Stomach smooth muscle (tissue), 2 donors: ENCODE measurements around the gene ZMYM1.
"Not testable (repeated sequence)": the region's sequence is repeated elsewhere in the genome, so short reads cannot be mapped to it uniquely, and the experiment has no call there.

ENCODE experiments used
- H3K27ac ChIP-seq: one replicate; pipeline ENCODE4 v1.7.0; 2013; ENCODE audit warnings: mild to moderate bottlenecking, low read length, inconsistent platforms
- H3K27me3 ChIP-seq, 2 donors: one replicate each; pipeline ENCODE4 v1.7.0; 2013; ENCODE audit warnings: low read length in 2 of 2; ENCODE audit not compliant: insufficient read depth in 2 of 2, control insufficient read depth in 1 of 2
- H3K36me3 ChIP-seq, 2 donors: one replicate each; pipeline ENCODE4 v1.7.0; 2013; ENCODE audit warnings: low read length in 2 of 2; ENCODE audit not compliant: control insufficient read depth in 2 of 2, insufficient read depth in 2 of 2
- H3K4me1 ChIP-seq: one replicate; pipeline ENCODE4 v1.7.0; 2013; ENCODE audit warnings: low read length; ENCODE audit not compliant: control insufficient read depth, insufficient read depth
- H3K4me3 ChIP-seq, 2 donors: one replicate each; pipeline ENCODE4 v1.7.0; 2013; ENCODE audit warnings: low read length in 2 of 2
- H3K9ac ChIP-seq, 2 donors: one replicate each; pipeline ENCODE4 v1.7.0; 2013; ENCODE audit warnings: low read length in 2 of 2, mild to moderate bottlenecking in 1 of 2
- H3K9me3 ChIP-seq, 2 donors: one replicate each; pipeline ENCODE4 v1.7.0; 2013; ENCODE audit warnings: low read length in 2 of 2; ENCODE audit not compliant: control insufficient read depth in 2 of 2
- donor health status: healthy.
- donor health status: Pancreatic carcinoma.

Gene ZMYM1

GRCh38 chr1:35126546-35126945 is 47.4 kb downstream of the ZMYM1 start:
- H3K4me1 ChIP-seq, result no peaks in the 10 kb centered on the region

GRCh38 chr1:35129080-35129479 is 49.9 kb downstream of the ZMYM1 start:
- no peaks in the 10 kb centered on the region for H3K27me3 ChIP-seq
- no peaks in the 10 kb centered on the region for H3K4me1 ChIP-seq
- H3K9me3 ChIP-seq, result peaks cover 0 to 8% of the 10 kb centered on the region in 2 donors
- no peak overlapping the region for H3K27ac ChIP-seq
- H3K36me3 ChIP-seq, result no peaks in the 10 kb centered on the region
- no peak overlapping the region for H3K4me3 ChIP-seq
- H3K9ac ChIP-seq, result no peak overlapping the region

More at GRCh38 chr1:35126546-35126945, 47.4 kb downstream of the ZMYM1 start:
- no peaks in the 10 kb centered on the region for H3K36me3 ChIP-seq
- no peak overlapping the region for H3K27ac ChIP-seq
- H3K9ac ChIP-seq, result no peak overlapping the region
- no peaks in the 10 kb centered on the region for H3K27me3 ChIP-seq
- H3K4me3 ChIP-seq, result no peak overlapping the region
- H3K9me3 ChIP-seq, result peaks cover 0 to 8% of the 10 kb centered on the region in 2 donors

DNA sequence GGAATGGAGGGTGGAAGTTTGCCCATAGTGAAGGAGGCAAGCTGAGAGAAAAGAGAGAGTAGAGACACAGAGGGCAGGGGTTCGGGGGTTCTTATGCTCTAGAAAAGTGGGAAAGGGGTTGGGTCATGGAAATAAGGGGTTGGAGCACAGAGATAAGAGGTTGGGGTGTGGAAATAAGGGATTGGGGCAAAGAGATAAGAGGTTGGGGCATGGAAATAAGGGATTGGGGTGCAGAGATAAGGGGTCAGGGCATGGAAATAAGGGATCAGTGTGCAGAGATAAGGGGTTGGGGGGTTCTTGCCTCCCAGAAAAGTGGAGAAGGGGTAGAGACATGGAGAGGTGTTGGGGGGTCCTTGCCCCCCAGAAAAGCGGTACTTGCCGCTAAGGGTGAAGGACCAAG is 57.6 kb downstream of the ZMYM1 start:
- Histone ChIP-seq H3K4me3 (no peak overlapping the region), H3K4me1 (no peaks in the 10 kb centered on the region), H3K9me3 (no peaks in the 10 kb centered on the region), H3K9ac (no peak overlapping the region), H3K27ac (no peak overlapping the region), H3K27me3 (no peaks in the 10 kb centered on the region), H3K36me3 (no peaks in the 10 kb centered on the region)

- H3K4me3 ChIP-seq, H3K4me1 ChIP-seq, H3K36me3 ChIP-seq, H3K9ac ChIP-seq, H3K27ac ChIP-seq, H3K9me3 ChIP-seq, H3K27me3 ChIP-seq: not testable (repeated sequence)
Measured at GRCh38 chr1:35137590-35137989, 58.4 kb downstream of the ZMYM1 start.

- not testable (repeated sequence) for H3K4me3 ChIP-seq, H3K4me1 ChIP-seq, H3K36me3 ChIP-seq, H3K27me3 ChIP-seq, H3K9ac ChIP-seq, H3K27ac ChIP-seq, H3K9me3 ChIP-seq
Measured at GRCh38 chr1:35142294-35142693, 63.1 kb downstream of the ZMYM1 start.

- H3K27me3 ChIP-seq, H3K9me3 ChIP-seq, H3K27ac ChIP-seq, H3K4me1 ChIP-seq, H3K36me3 ChIP-seq, H3K4me3 ChIP-seq, H3K9ac ChIP-seq: not testable (repeated sequence)
Measured at GRCh38 chr1:35142728-35143127, 63.5 kb downstream of the ZMYM1 start.

- Histone ChIP-seq H3K4me1 (no peaks in the 10 kb centered on the region), H3K4me3 (no peak overlapping the region), H3K9me3 (no peaks in the 10 kb centered on the region), H3K27ac (no peak overlapping the region), H3K36me3 (no peaks in the 10 kb centered on the region), H3K9ac (no peak overlapping the region), H3K27me3 (no peaks in the 10 kb centered on the region)
Measured at GRCh38 chr1:35143737-35144508, 64.7 kb downstream of the ZMYM1 start.

DNA sequence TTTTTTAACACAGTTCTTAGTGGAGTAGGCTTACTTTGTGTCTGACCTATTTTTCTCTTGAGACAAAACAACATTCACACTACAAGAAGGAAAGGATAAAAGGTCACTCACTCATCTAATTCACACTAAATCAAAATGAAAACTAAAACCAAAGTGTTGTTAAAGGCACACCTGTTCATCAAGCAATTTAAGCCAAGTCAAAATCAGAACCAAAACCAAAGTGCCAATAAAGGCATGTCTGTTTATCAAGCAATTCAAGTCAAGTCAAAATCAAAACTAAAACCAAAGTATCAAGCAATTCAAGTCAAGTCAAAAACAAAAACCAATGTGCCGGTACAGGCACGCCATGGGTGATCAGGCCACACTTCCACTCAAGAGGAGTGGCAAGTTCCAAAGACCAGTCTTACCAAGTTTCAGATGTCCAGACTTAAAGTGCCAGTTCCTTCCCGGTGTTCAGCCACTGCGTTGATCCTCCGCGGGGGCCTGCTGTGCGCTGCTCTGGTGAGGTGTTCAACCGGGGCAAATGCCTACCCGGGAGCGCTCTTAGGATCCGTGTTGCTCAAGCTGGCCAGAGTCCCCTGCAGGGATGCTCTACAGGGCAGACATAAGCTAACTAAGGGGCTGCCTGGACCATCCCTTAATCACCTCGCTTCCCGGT is 66.8 kb downstream of the ZMYM1 start:
- not testable (repeated sequence) for H3K27ac ChIP-seq

GRCh38 chr1:35151220-35151619 is 72.0 kb downstream of the ZMYM1 start:
- Histone ChIP-seq H3K27ac (no peak overlapping the region), H3K4me1 (no peaks in the 10 kb centered on the region), H3K9ac (no peak overlapping the region), H3K36me3 (no peaks in the 10 kb centered on the region), H3K4me3 (no peak overlapping the region), H3K9me3 (no peaks in the 10 kb centered on the region), H3K27me3 (peaks cover 0 to 2% of the 10 kb centered on the region in 2 donors)

More for the DNA sequence above, 66.8 kb downstream of the ZMYM1 start:
- not testable (repeated sequence) for H3K4me3 ChIP-seq, H3K36me3 ChIP-seq, H3K9ac ChIP-seq, H3K27me3 ChIP-seq, H3K4me1 ChIP-seq, H3K9me3 ChIP-seq

GRCh38 chr1:35164893-35165292 is 85.7 kb downstream of the ZMYM1 start:
- Histone ChIP-seq H3K9me3 (no peaks in the 10 kb centered on the region), H3K4me1 (no peaks in the 10 kb centered on the region)

More at GRCh38 chr1:35164893-35165292, 85.7 kb downstream of the ZMYM1 start:
- H3K27ac ChIP-seq, result no peak overlapping the region
- no peaks in the 10 kb centered on the region for H3K36me3 ChIP-seq
- H3K9ac ChIP-seq, result no peak overlapping the region
- H3K4me3 ChIP-seq, result no peak overlapping the region
- H3K27me3 ChIP-seq, result no peaks in the 10 kb centered on the region
